HG02973 (cell line): ENCODE results near the gene GPR15.

Source experiments
- ATAC-seq: cut with Tn5 transposase; IDR thresholded peaks from one replicate; pipeline ENCODE4 v1.9.1; 2021; ENCODE audit warnings: moderate library complexity; ENCODE audit not compliant: unreplicated experiment

GPR15 gene

GRCh38 chr3:98582042-98582441 lies 50.3 kb downstream of the GPR15 start:
- ATAC-seq = no peak

- ATAC-seq = no peak
These were observed 52.0 kb downstream of the GPR15 start for GRCh38 chr3:98583766-98584165.
